Transverse colon (tissue), 4 donors: Measurements from ENCODE around the gene GPR33. TPM values are rescaled to one million over a fixed set of nuclear protein-coding genes. Genes with fewer than 3 reads are reported as not detected.

Source experiments
- DNase-seq: peaks from one replicate; pipeline ENCODE4 v3.0.0-alpha.2; 2019
- H3K27ac ChIP-seq, 4 donors: fragments of 200-600 bp; sonication (generic); 2 replicates each; pipeline ENCODE4 v1.5.1; 2016 to 2018; ENCODE audit warnings: inconsistent platforms in 4 of 4
- H3K27me3 ChIP-seq: fragments of 200-600 bp; sonication (generic); 2 replicates; pipeline ENCODE4 v1.5.1; 2017; ENCODE audit warnings: inconsistent platforms
- H3K36me3 ChIP-seq, 4 donors: fragments of 200-600 bp; sonication (generic); 2 replicates each; pipeline ENCODE4 v1.5.1; 2017 to 2019; ENCODE audit warnings: inconsistent platforms in 4 of 4
- H3K4me1 ChIP-seq, 4 donors: fragments of 200-600 bp; sonication (generic); 2 replicates each; pipeline ENCODE4 v1.5.1; 2017 to 2020; ENCODE audit warnings: inconsistent platforms in 4 of 4
- H3K4me3 ChIP-seq, 4 donors: fragments of 200-600 bp; sonication (generic); 1 replicate in 1 of 4; 2 replicates in 3 of 4; pipeline versions ENCODE4 v1.5.1 to v1.6.1; 2017 to 2019; ENCODE audit warnings: inconsistent platforms in 4 of 4
- H3K9me3 ChIP-seq, 2 donors: fragments of 200-600 bp; sonication (generic); 2 replicates each; pipeline ENCODE4 v1.5.1; 2017 to 2019; ENCODE audit warnings: inconsistent platforms in 2 of 2
- CTCF ChIP-seq, 5 experiments: fragments of 200-600 bp in 3 of 5; fragments of 450-650 bp in 2 of 5; sonication (generic) in 3 of 5; IDR thresholded peaks; 1 replicate in 2 of 5; 2 replicates in 3 of 5; pipeline ENCODE4 v1.5.1; 2016 to 2017; ENCODE audit warnings: antibody characterized with exemption in 5 of 5, inconsistent platforms in 3 of 5, mild to moderate bottlenecking in 2 of 5, moderate library complexity in 1 of 5
- EP300 ChIP-seq: sonication (generic); formaldehyde crosslinking; IDR thresholded peaks from one replicate; pipeline ENCODE4 v1.6.1; 2017; ENCODE audit warnings: antibody characterized with exemption, low read depth
- POLR2A ChIP-seq: fragments of 450-650 bp; IDR thresholded peaks from one replicate; pipeline ENCODE4 v1.6.1; 2016; ENCODE audit warnings: antibody characterized with exemption, mild to moderate bottlenecking, moderate library complexity
- POLR2AphosphoS5 ChIP-seq, 3 donors: sonication (generic); formaldehyde crosslinking; IDR thresholded peaks; one replicate each; pipeline ENCODE4 v1.6.1; 2016; ENCODE audit warnings: antibody characterized with exemption in 3 of 3
- WGBS, 2 donors: methylation state at CpG; one replicate each; pipeline ENCODE4 v1.1.5; 2018; ENCODE audit warnings: low coverage in 1 of 2; 5-methylcytosine and 5-hydroxymethylcytosine counted together
- in situ Hi-C, 4 donors: fragments of 200-750 bp; cut with MboI; loops; one replicate each; pipeline versions ENCODE4 v1.15.0 to v1.15.1; 2017; ENCODE audit warnings: low sequenced_read_pairs in 3 of 4, low pct_ligation_motif_present in 1 of 4, low pct_unique_long_range_greater_than_20kb in 1 of 4
- intact Hi-C: fragments of 100-400 bp; cut with DNase I; formaldehyde crosslinking; loops from one replicate; pipeline ENCODE4 v1.15.1; 2023; ENCODE audit warnings: low total_unique reads
- total RNA-seq, 4 donors: library from RNA; depleted of rRNA; stranded (reverse); fragments of >200 nt; gene quantifications; one replicate each; pipeline ENCODE4 v1.1.0, GENCODE V29; 2016

The GPR33 gene
- total RNA-seq, 4 donors from 2014 or later = not detected

- peaks cover 0 to 10% (median 3%) of the 10 kb centered on the region in 4 donors for H3K36me3 ChIP-seq
- H3K9me3 ChIP-seq = no peaks in the 10 kb centered on the region
- H3K4me1 ChIP-seq = no peaks in the 10 kb centered on the region
- H3K4me3 ChIP-seq = no peak overlapping the region
- in situ Hi-C loops = no loop called here
- intact Hi-C loops = no loop called here
- no peaks in the 10 kb centered on the region for H3K27me3 ChIP-seq
- no peak for DNase-seq
- H3K27ac ChIP-seq = no peak overlapping the region
- 17 to 42% methylated on average over 1 to 2 of the region's 2 CpGs for WGBS, 2 donors
- TF ChIP-seq POLR2AphosphoS5 (IDR thresholded peaks at IDR 0.05) (no peak), CTCF (IDR thresholded peaks at IDR 0.05) (peak; percentile 32 to 58 (median 39))
Measured at GRCh38 chr14:31449971-31450610, 37.7 kb downstream of the GPR33 start.

GRCh38 chr14:31449136-31449535 lies 38.7 kb downstream of the GPR33 start:
- intact Hi-C loops = no loop called here
- Histone ChIP-seq H3K27me3 (no peaks in the 10 kb centered on the region), H3K4me1 (no peaks in the 10 kb centered on the region), H3K27ac (no peak overlapping the region), H3K36me3 (peaks cover 0 to 10% (median 3%) of the 10 kb centered on the region in 4 donors), H3K4me3 (no peak overlapping the region), H3K9me3 (no peaks in the 10 kb centered on the region)
- in situ Hi-C loops = no loop called here
- 79 to 87% methylated on average over 8 of the region's 8 CpGs for WGBS, 2 donors
- no peak for TF ChIP-seq POLR2A
- no peak for TF ChIP-seq EP300
- no peak for TF ChIP-seq POLR2AphosphoS5 (IDR thresholded peaks at IDR 0.05)
- no peak for TF ChIP-seq CTCF (IDR thresholded peaks at IDR 0.05)
- DNase-seq = no peak

- Histone ChIP-seq H3K36me3 (no peaks in the 10 kb centered on the region), H3K9me3 (no peaks in the 10 kb centered on the region), H3K27ac (no peak overlapping the region), H3K4me1 (no peaks in the 10 kb centered on the region), H3K27me3 (no peaks in the 10 kb centered on the region), H3K4me3 (no peak overlapping the region)
- no peak for DNase-seq
- TF ChIP-seq POLR2A = no peak
- no peak for TF ChIP-seq POLR2AphosphoS5 (IDR thresholded peaks at IDR 0.05)
- TF ChIP-seq CTCF (IDR thresholded peaks at IDR 0.05) = no peak
- TF ChIP-seq EP300 = no peak
- in situ Hi-C loops = no loop called here
- 97% methylated on average over 1 of the region's 1 CpG; no CpG with 5 or more reads in 1 of the 2 donors for WGBS, 2 donors
- intact Hi-C loops = no loop called here
Measured at GRCh38 chr14:31445703-31446102, 42.1 kb downstream of the GPR33 start.

- no peaks in the 10 kb centered on the region for H3K4me1 ChIP-seq
- no peaks in the 10 kb centered on the region for H3K9me3 ChIP-seq
- in situ Hi-C loops (no loop called here), intact Hi-C loops (no loop called here)
- no peak overlapping the region for H3K4me3 ChIP-seq
- TF ChIP-seq POLR2AphosphoS5 (IDR thresholded peaks at IDR 0.05) (no peak), CTCF (IDR thresholded peaks at IDR 0.05) (no peak), EP300 (no peak), POLR2A (no peak)
- no peak overlapping the region for H3K27ac ChIP-seq
- 92 to 97% methylated on average over 6 of the region's 6 CpGs for WGBS, 2 donors
- no peaks in the 10 kb centered on the region for H3K36me3 ChIP-seq
- no peak for DNase-seq
- no peaks in the 10 kb centered on the region for H3K27me3 ChIP-seq
Measured at GRCh38 chr14:31442284-31442683, 45.6 kb downstream of the GPR33 start.
